Kidney glomerular epithelial cell (primary cell): ENCODE data around the gene ESR1.
"Not testable (repeated sequence)": the region's sequence is repeated elsewhere in the genome, so short reads cannot be mapped to it uniquely, and the experiment has no call there.

Experiments used
- DNase-seq: peaks from one replicate; lab custom pipeline; 2025; lab: John Stamatoyannopoulos, UW

The ESR1 gene

GRCh38 chr6:151813858-151814257 lies 6.4 kb downstream of the ESR1 start:
- DNase-seq = no peak

- no peak for DNase-seq
These were observed 7.1 kb downstream of the ESR1 start for GRCh38 chr6:151814614-151815013.

- DNase-seq = no peak
These were observed 15.0 kb downstream of the ESR1 start for GRCh38 chr6:151822252-151823111.

- no peak for DNase-seq
These were observed 19.1 kb downstream of the ESR1 start for GRCh38 chr6:151826517-151827142.

GRCh38 chr6:151832710-151833109 lies 25.2 kb downstream of the ESR1 start:
- no peak for DNase-seq

- DNase-seq = no peak
These were observed 27.9 kb downstream of the ESR1 start for GRCh38 chr6:151835396-151835795.

GRCh38 chr6:151837223-151837622 lies 29.7 kb downstream of the ESR1 start:
- DNase-seq = no peak

- DNase-seq = no peak
These were observed 35.3 kb downstream of the ESR1 start for GRCh38 chr6:151842816-151843215.

GRCh38 chr6:151847064-151847463 lies 39.6 kb downstream of the ESR1 start:
- peak; percentile 22 for DNase-seq

- no peak for DNase-seq
These were observed 43.1 kb downstream of the ESR1 start for GRCh38 chr6:151850479-151851003.

- DNase-seq = no peak
These were observed 50.8 kb downstream of the ESR1 start for GRCh38 chr6:151858294-151858693.

GRCh38 chr6:151862461-151862860 lies 55.0 kb downstream of the ESR1 start:
- no peak for DNase-seq

GRCh38 chr6:151867361-151867869 lies 59.9 kb downstream of the ESR1 start:
- DNase-seq = not testable (repeated sequence)

- no peak for DNase-seq
These were observed 61.9 kb downstream of the ESR1 start for GRCh38 chr6:151869345-151869744.

GRCh38 chr6:151869787-151870186 lies 62.3 kb downstream of the ESR1 start:
- no peak for DNase-seq

GRCh38 chr6:151870375-151870774 lies 62.9 kb downstream of the ESR1 start:
- no peak for DNase-seq

- no peak for DNase-seq
These were observed 68.0 kb downstream of the ESR1 start for GRCh38 chr6:151875524-151875923.

GRCh38 chr6:151876122-151876521 lies 68.6 kb downstream of the ESR1 start:
- no peak for DNase-seq

- DNase-seq = no peak
These were observed 70.0 kb downstream of the ESR1 start for GRCh38 chr6:151877458-151877857.

GRCh38 chr6:151881231-151881630 lies 73.7 kb downstream of the ESR1 start:
- DNase-seq = no peak

GRCh38 chr6:151882206-151882605 lies 74.7 kb downstream of the ESR1 start:
- no peak for DNase-seq

GRCh38 chr6:151885234-151885633 lies 77.8 kb downstream of the ESR1 start:
- DNase-seq = no peak

GRCh38 chr6:151891524-151891923 lies 84.0 kb downstream of the ESR1 start:
- DNase-seq = no peak
